ENCODE data around the gene TRIM67.

TRIM67 gene

GRCh38 chr1:231171623-231172197 is 9.9 kb downstream of the TRIM67 start:
- H3K9ac ChIP-seq (ENCODE audit: low read depth, low read length) = no peak overlapping the region
- no peaks in the 10 kb centered on the region for H3K4me1 ChIP-seq (ENCODE audit: control insufficient read depth, insufficient read depth, low read length)
- H3K4me3 ChIP-seq (ENCODE audit: low read depth, low read length) = no peak overlapping the region
- no peaks in the 10 kb centered on the region for H3K9me3 ChIP-seq (ENCODE audit: control insufficient read depth, insufficient read depth, low read length)
- no peak overlapping the region for H3K27ac ChIP-seq (ENCODE audit: low read depth, low read length)
- peaks cover 20% of the 10 kb centered on the region for H3K27me3 ChIP-seq (ENCODE audit: control insufficient read depth, insufficient read depth, low read length)
- H3K36me3 ChIP-seq (ENCODE audit: control insufficient read depth, insufficient read depth, low read length) = no peaks in the 10 kb centered on the region

- Histone ChIP-seq H3K9me3 (ENCODE audit: control insufficient read depth, insufficient read depth, low read length) (no peaks in the 10 kb centered on the region), H3K4me1 (ENCODE audit: control insufficient read depth, insufficient read depth, low read length) (no peaks in the 10 kb centered on the region), H3K36me3 (ENCODE audit: control insufficient read depth, insufficient read depth, low read length) (no peaks in the 10 kb centered on the region), H3K9ac (ENCODE audit: low read depth, low read length) (no peak overlapping the region), H3K27me3 (ENCODE audit: control insufficient read depth, insufficient read depth, low read length) (peaks cover 16% of the 10 kb centered on the region), H3K4me3 (ENCODE audit: low read depth, low read length) (no peak overlapping the region), H3K27ac (ENCODE audit: low read depth, low read length) (no peak overlapping the region)
These were observed 10.6 kb downstream of the TRIM67 start for GRCh38 chr1:231172411-231172810.

GRCh38 chr1:231176421-231176820 is 14.6 kb downstream of the TRIM67 start:
- Histone ChIP-seq H3K36me3 (ENCODE audit: control insufficient read depth, insufficient read depth, low read length) (no peaks in the 10 kb centered on the region), H3K4me1 (ENCODE audit: control insufficient read depth, insufficient read depth, low read length) (no peaks in the 10 kb centered on the region), H3K27me3 (ENCODE audit: control insufficient read depth, insufficient read depth, low read length) (peaks cover 16% of the 10 kb centered on the region), H3K4me3 (ENCODE audit: low read depth, low read length) (no peak overlapping the region), H3K27ac (ENCODE audit: low read depth, low read length) (no peak overlapping the region), H3K9ac (ENCODE audit: low read depth, low read length) (no peak overlapping the region), H3K9me3 (ENCODE audit: control insufficient read depth, insufficient read depth, low read length) (no peaks in the 10 kb centered on the region)

- Histone ChIP-seq H3K9ac (ENCODE audit: low read depth, low read length) (no peak overlapping the region), H3K27ac (ENCODE audit: low read depth, low read length) (no peak overlapping the region), H3K9me3 (ENCODE audit: control insufficient read depth, insufficient read depth, low read length) (no peaks in the 10 kb centered on the region), H3K4me3 (ENCODE audit: low read depth, low read length) (no peak overlapping the region), H3K27me3 (ENCODE audit: control insufficient read depth, insufficient read depth, low read length) (peaks cover 16% of the 10 kb centered on the region), H3K36me3 (ENCODE audit: control insufficient read depth, insufficient read depth, low read length) (no peaks in the 10 kb centered on the region), H3K4me1 (ENCODE audit: control insufficient read depth, insufficient read depth, low read length) (no peaks in the 10 kb centered on the region)
These were observed 15.4 kb downstream of the TRIM67 start for GRCh38 chr1:231177226-231177625.

- Histone ChIP-seq H3K36me3 (ENCODE audit: control insufficient read depth, insufficient read depth, low read length) (no peaks in the 10 kb centered on the region), H3K9ac (ENCODE audit: low read depth, low read length) (no peak overlapping the region), H3K4me3 (ENCODE audit: low read depth, low read length) (no peak overlapping the region), H3K27ac (ENCODE audit: low read depth, low read length) (no peak overlapping the region), H3K9me3 (ENCODE audit: control insufficient read depth, insufficient read depth, low read length) (no peaks in the 10 kb centered on the region), H3K4me1 (ENCODE audit: control insufficient read depth, insufficient read depth, low read length) (no peaks in the 10 kb centered on the region), H3K27me3 (ENCODE audit: control insufficient read depth, insufficient read depth, low read length) (peaks cover 16% of the 10 kb centered on the region)
These were observed 16.1 kb downstream of the TRIM67 start for GRCh38 chr1:231177936-231178335.

GRCh38 chr1:231178970-231179369 is 17.1 kb downstream of the TRIM67 start:
- Histone ChIP-seq H3K9me3 (ENCODE audit: control insufficient read depth, insufficient read depth, low read length) (no peaks in the 10 kb centered on the region), H3K4me3 (ENCODE audit: low read depth, low read length) (no peak overlapping the region), H3K4me1 (ENCODE audit: control insufficient read depth, insufficient read depth, low read length) (peaks cover 5% of the 10 kb centered on the region), H3K27me3 (ENCODE audit: control insufficient read depth, insufficient read depth, low read length) (peaks cover 16% of the 10 kb centered on the region), H3K36me3 (ENCODE audit: control insufficient read depth, insufficient read depth, low read length) (no peaks in the 10 kb centered on the region), H3K27ac (ENCODE audit: low read depth, low read length) (no peak overlapping the region), H3K9ac (ENCODE audit: low read depth, low read length) (no peak overlapping the region)

GRCh38 chr1:231180034-231180433 is 18.2 kb downstream of the TRIM67 start:
- Histone ChIP-seq H3K4me1 (ENCODE audit: control insufficient read depth, insufficient read depth, low read length) (peaks cover 14% of the 10 kb centered on the region), H3K27ac (ENCODE audit: low read depth, low read length) (no peak overlapping the region), H3K4me3 (ENCODE audit: low read depth, low read length) (no peak overlapping the region), H3K9me3 (ENCODE audit: control insufficient read depth, insufficient read depth, low read length) (no peaks in the 10 kb centered on the region), H3K9ac (ENCODE audit: low read depth, low read length) (no peak overlapping the region), H3K27me3 (ENCODE audit: control insufficient read depth, insufficient read depth, low read length) (peaks cover 19% of the 10 kb centered on the region), H3K36me3 (ENCODE audit: control insufficient read depth, insufficient read depth, low read length) (no peaks in the 10 kb centered on the region)

GRCh38 chr1:231181271-231181670 is 19.4 kb downstream of the TRIM67 start:
- no peak overlapping the region for H3K9ac ChIP-seq (ENCODE audit: low read depth, low read length)
- H3K27me3 ChIP-seq (ENCODE audit: control insufficient read depth, insufficient read depth, low read length) = peaks cover 24% of the 10 kb centered on the region
- H3K36me3 ChIP-seq (ENCODE audit: control insufficient read depth, insufficient read depth, low read length) = no peaks in the 10 kb centered on the region
- H3K9me3 ChIP-seq (ENCODE audit: control insufficient read depth, insufficient read depth, low read length) = no peaks in the 10 kb centered on the region
- H3K4me3 ChIP-seq (ENCODE audit: low read depth, low read length) = no peak overlapping the region
- peaks cover 14% of the 10 kb centered on the region for H3K4me1 ChIP-seq (ENCODE audit: control insufficient read depth, insufficient read depth, low read length)
- H3K27ac ChIP-seq (ENCODE audit: low read depth, low read length) = no peak overlapping the region

GRCh38 chr1:231182317-231182716 is 20.5 kb downstream of the TRIM67 start:
- no peaks in the 10 kb centered on the region for H3K36me3 ChIP-seq (ENCODE audit: control insufficient read depth, insufficient read depth, low read length)
- H3K27me3 ChIP-seq (ENCODE audit: control insufficient read depth, insufficient read depth, low read length) = peaks cover 25% of the 10 kb centered on the region
- no peak overlapping the region for H3K4me3 ChIP-seq (ENCODE audit: low read depth, low read length)
- H3K9ac ChIP-seq (ENCODE audit: low read depth, low read length) = no peak overlapping the region
- H3K9me3 ChIP-seq (ENCODE audit: control insufficient read depth, insufficient read depth, low read length) = no peaks in the 10 kb centered on the region
- H3K27ac ChIP-seq (ENCODE audit: low read depth, low read length) = no peak overlapping the region
- peaks cover 14% of the 10 kb centered on the region for H3K4me1 ChIP-seq (ENCODE audit: control insufficient read depth, insufficient read depth, low read length)

- Histone ChIP-seq H3K36me3 (ENCODE audit: control insufficient read depth, insufficient read depth, low read length) (no peaks in the 10 kb centered on the region), H3K27me3 (ENCODE audit: control insufficient read depth, insufficient read depth, low read length) (peaks cover 37% of the 10 kb centered on the region), H3K4me3 (ENCODE audit: low read depth, low read length) (no peak overlapping the region), H3K27ac (ENCODE audit: low read depth, low read length) (peak overlapping the region; percentile 81), H3K4me1 (ENCODE audit: control insufficient read depth, insufficient read depth, low read length) (peaks cover 14% of the 10 kb centered on the region), H3K9ac (ENCODE audit: low read depth, low read length) (no peak overlapping the region), H3K9me3 (ENCODE audit: control insufficient read depth, insufficient read depth, low read length) (no peaks in the 10 kb centered on the region)
These were observed 22.1 kb downstream of the TRIM67 start for GRCh38 chr1:231183639-231184590.

- Histone ChIP-seq H3K36me3 (ENCODE audit: control insufficient read depth, insufficient read depth, low read length) (no peaks in the 10 kb centered on the region), H3K4me1 (ENCODE audit: control insufficient read depth, insufficient read depth, low read length) (peaks cover 14% of the 10 kb centered on the region), H3K9ac (ENCODE audit: low read depth, low read length) (no peak overlapping the region), H3K27ac (ENCODE audit: low read depth, low read length) (no peak overlapping the region), H3K4me3 (ENCODE audit: low read depth, low read length) (no peak overlapping the region), H3K9me3 (ENCODE audit: control insufficient read depth, insufficient read depth, low read length) (no peaks in the 10 kb centered on the region), H3K27me3 (ENCODE audit: control insufficient read depth, insufficient read depth, low read length) (peaks cover 37% of the 10 kb centered on the region)
These were observed 23.0 kb downstream of the TRIM67 start for GRCh38 chr1:231184891-231185290.
